Coronary artery (tissue), 2 donors: Measurements from ENCODE around the gene MYO16.

ENCODE experiments used
- DNase-seq: peaks from one replicate; pipeline ENCODE4 v3.0.0-alpha.2; 2017; ENCODE audit warnings: low spot score
- H3K27ac ChIP-seq, 2 donors: fragments of 200-600 bp; sonication (generic); one replicate each; pipeline ENCODE4 v1.5.1; 2016 to 2019
- H3K4me3 ChIP-seq: fragments of 200-600 bp; sonication (generic); 2 replicates; pipeline ENCODE4 v1.5.1; 2016; ENCODE audit warnings: mild to moderate bottlenecking, moderate library complexity
- TF ChIP-seq, protein P1 (sequence below): fragments of 200-600 bp; sonication (generic); IDR thresholded peaks from one replicate; pipeline ENCODE4 v1.5.1; 2019; ENCODE audit warnings: antibody characterized with exemption

The MYO16 gene

DNA sequence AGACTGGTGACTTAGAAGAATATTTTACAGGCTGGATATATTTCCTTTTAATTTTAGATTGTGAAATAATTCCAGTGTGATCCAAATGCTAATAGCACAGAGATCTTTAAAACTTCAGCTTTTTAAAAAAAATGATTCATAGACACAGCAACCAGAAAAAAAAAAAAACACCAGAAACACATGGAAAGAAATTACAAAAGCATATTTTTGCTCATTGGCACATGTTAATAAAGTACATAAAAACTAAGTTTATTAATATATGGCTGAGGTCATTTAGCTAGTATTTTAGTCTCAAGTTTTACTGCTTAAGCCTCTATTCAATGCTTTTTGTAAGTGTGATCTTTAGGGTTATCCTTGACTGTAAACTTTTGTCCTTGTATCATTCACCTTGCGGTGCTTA is 577 bp downstream of the MYO16 start:
- no peak overlapping the region for H3K27ac ChIP-seq
- DNase-seq = no peak
- TF ChIP-seq, protein P1, sequence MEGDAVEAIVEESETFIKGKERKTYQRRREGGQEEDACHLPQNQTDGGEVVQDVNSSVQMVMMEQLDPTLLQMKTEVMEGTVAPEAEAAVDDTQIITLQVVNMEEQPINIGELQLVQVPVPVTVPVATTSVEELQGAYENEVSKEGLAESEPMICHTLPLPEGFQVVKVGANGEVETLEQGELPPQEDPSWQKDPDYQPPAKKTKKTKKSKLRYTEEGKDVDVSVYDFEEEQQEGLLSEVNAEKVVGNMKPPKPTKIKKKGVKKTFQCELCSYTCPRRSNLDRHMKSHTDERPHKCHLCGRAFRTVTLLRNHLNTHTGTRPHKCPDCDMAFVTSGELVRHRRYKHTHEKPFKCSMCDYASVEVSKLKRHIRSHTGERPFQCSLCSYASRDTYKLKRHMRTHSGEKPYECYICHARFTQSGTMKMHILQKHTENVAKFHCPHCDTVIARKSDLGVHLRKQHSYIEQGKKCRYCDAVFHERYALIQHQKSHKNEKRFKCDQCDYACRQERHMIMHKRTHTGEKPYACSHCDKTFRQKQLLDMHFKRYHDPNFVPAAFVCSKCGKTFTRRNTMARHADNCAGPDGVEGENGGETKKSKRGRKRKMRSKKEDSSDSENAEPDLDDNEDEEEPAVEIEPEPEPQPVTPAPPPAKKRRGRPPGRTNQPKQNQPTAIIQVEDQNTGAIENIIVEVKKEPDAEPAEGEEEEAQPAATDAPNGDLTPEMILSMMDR = no peak
- H3K4me3 ChIP-seq = no peak overlapping the region

- TF ChIP-seq, protein P1 = no peak
- Histone ChIP-seq H3K4me3 (no peak overlapping the region), H3K27ac (no peak overlapping the region)
- no peak for DNase-seq
Observed at GRCh38 chr13:108632649-108633167, 3.3 kb downstream of the MYO16 start.

- no peak overlapping the region for H3K4me3 ChIP-seq
- H3K27ac ChIP-seq = no peak overlapping the region
- no peak for DNase-seq
- TF ChIP-seq, protein P1 = no peak
Observed at GRCh38 chr13:108638901-108639300, 9.5 kb downstream of the MYO16 start.

DNA sequence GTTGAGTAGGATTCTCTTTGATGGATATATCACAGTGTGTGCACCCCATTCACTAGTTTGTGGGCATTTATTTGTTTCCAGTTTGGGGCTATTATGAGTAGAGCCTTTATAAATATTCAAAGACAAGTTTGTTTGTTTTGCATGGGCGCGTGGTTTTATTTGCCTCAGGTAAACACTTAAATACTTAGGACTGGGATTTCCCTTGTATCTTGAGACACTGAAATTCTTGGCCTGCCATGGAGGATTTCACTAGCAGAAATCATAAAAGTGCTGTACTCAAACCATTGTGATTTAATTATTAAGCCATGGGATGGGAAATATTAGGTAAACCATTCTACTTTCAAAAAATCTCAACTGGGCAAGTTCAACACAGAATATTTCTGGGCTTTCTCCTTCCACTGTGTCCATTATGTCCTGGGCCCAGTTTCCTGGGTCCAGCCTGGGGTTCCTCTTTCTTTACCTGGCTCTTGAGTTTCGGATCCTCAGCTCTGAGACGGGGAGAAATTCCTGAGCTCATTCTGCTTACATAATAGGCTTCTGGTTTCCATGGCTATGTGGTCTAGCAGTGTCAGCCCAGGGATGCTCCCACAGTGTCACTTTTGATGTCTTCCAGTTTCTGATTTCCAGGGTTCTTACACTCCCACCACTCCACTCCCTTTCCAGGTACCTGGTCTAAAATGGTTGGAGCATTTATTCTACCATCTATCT is 14.4 kb downstream of the MYO16 start:
- TF ChIP-seq, protein P1 = no peak
- Histone ChIP-seq H3K27ac (no peak overlapping the region), H3K4me3 (no peak overlapping the region)
- no peak for DNase-seq

DNA sequence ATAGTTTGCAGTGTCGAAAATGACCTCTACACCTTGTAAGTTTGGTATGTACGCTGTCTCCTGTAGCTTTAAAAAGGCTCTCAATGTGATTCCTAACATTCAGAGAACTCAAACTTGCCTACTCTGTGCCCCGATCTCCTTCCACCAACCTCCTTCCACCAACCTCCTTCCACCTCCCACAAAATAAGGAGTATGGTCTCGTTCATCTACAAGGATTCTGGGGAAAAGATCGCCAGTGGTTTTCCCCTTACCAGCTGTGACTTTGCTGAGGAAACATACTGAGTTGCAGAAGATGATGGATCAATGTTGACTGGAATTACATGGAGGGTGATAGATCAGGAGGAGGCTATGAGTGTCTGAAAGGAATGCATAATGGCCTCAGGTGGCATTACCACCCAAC is 16.0 kb downstream of the MYO16 start:
- DNase-seq = no peak
- Histone ChIP-seq H3K27ac (no peak overlapping the region), H3K4me3 (no peak overlapping the region)
- TF ChIP-seq, protein P1 = no peak

- no peak for DNase-seq
- TF ChIP-seq, protein P1 = no peak
- no peak overlapping the region for H3K27ac ChIP-seq
- H3K4me3 ChIP-seq = no peak overlapping the region
Observed at GRCh38 chr13:108650271-108650670, 20.9 kb downstream of the MYO16 start.

- TF ChIP-seq, protein P1 = no peak
- H3K27ac ChIP-seq = no peak overlapping the region
- DNase-seq = no peak
Observed at GRCh38 chr13:108656742-108657141, 27.3 kb downstream of the MYO16 start.

More at GRCh38 chr13:108656742-108657141, 27.3 kb downstream of the MYO16 start:
- H3K4me3 ChIP-seq = no peak overlapping the region
